D721Med (cell line): ENCODE results near the gene NT5DC1.

Experiments used
- DNase-seq: peaks from one replicate; pipeline ENCODE4 v3.0.0; 2011; ENCODE audit warnings: low spot score; ENCODE audit not compliant: insufficient read length
- FAIRE-seq: peaks from 2 replicates; lab custom pipeline; 2011; peaks lifted over from hg19 to GRCh38; lab: Jason Lieb, UNC
- TF ChIP-seq, protein P1 (sequence below): IDR thresholded peaks from 2 replicates; pipeline ENCODE4 v1.5.1; 2012; ENCODE audit warnings: mild to moderate bottlenecking, control low read depth; ENCODE audit not compliant: insufficient read depth; ENCODE audit errors: missing control alignments

Gene NT5DC1

DNA sequence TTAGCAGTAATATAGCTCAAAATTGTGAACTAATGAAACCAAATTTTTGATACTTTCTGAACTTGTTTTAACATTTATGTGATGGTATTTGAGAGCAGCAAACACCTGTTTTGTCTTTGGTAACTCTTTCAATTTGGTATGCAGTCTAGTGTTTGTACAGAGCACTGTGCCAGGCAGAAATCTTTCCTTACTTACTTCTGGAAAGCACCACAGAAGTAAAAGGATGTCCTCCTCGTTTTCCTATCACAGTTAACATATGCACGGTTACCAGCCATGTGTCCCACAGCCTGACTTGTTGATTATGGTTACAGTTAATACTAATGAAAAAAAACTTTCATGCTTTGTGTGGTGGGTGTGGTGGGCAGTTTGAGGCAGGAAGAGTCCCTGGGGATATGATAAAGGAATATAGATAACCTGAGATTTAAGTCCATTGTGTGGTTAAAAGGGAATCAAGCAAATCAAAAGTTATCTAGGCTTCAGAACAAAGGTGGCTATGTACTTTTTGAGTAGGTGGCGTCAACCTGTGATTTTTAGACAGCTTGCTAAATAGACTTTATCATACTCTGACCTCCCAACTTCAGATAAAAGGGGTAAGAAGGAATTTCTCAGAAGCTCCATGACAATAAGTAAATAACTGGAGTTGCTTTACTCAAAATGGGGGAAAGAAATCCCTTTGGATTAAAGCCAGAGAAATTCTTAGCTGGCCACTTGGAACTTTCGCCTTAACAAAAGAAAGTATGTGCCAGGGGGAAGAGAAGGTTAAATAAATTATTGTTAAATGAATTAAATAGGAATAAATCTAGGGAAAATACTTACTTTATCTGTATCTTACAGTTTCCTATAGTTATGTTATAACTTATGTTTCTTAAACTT lies 45.4 kb downstream of the NT5DC1 start:
- FAIRE-seq (no peak), DNase-seq (no peak)
- TF ChIP-seq, protein P1, sequence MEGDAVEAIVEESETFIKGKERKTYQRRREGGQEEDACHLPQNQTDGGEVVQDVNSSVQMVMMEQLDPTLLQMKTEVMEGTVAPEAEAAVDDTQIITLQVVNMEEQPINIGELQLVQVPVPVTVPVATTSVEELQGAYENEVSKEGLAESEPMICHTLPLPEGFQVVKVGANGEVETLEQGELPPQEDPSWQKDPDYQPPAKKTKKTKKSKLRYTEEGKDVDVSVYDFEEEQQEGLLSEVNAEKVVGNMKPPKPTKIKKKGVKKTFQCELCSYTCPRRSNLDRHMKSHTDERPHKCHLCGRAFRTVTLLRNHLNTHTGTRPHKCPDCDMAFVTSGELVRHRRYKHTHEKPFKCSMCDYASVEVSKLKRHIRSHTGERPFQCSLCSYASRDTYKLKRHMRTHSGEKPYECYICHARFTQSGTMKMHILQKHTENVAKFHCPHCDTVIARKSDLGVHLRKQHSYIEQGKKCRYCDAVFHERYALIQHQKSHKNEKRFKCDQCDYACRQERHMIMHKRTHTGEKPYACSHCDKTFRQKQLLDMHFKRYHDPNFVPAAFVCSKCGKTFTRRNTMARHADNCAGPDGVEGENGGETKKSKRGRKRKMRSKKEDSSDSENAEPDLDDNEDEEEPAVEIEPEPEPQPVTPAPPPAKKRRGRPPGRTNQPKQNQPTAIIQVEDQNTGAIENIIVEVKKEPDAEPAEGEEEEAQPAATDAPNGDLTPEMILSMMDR: no peak

DNA sequence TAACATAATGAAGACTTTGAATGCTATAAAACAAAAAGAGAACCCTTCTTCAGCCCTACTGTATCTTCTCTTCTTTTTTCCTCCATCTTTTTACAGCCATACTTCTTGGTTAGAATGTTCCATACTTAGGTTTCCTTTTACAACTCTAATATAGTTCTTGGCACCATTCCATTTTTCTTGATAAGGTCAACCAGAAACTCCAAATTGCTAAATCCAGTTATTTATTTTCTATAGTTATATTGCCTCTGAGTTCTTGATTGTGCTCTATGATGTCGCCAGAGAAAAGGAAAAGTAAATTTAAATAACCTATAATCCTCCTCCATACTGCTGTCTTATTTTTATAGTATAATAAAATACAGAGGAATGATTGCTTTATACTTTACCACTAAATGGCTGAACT lies 52.0 kb downstream of the NT5DC1 start:
- DNase-seq: no peak
- no peak for FAIRE-seq
- TF ChIP-seq, protein P1: no peak

DNA sequence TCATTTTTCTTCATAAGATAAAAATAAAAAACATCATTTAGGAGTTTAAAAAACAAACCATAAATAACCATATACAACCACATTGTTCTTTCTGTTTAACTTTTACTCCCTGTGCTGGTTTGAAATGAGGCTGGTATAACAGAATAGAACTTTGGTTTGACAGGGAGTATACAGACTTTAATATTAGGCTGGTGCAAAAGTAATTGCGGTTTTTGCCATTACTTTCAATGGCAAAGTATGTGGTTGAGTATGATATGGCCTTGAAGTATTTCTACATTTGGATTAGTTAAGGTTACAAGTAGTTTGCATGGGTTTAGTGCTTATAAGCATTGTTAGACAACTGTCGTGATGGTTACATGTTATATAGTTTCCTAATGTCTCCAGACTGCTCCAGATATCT lies 54.2 kb downstream of the NT5DC1 start:
- TF ChIP-seq, protein P1: no peak
- DNase-seq (no peak), FAIRE-seq (no peak)

GRCh38 chr6:116156405-116157326 lies 56.0 kb downstream of the NT5DC1 start:
- FAIRE-seq: no peak
- TF ChIP-seq, protein P1: no peak

DNA sequence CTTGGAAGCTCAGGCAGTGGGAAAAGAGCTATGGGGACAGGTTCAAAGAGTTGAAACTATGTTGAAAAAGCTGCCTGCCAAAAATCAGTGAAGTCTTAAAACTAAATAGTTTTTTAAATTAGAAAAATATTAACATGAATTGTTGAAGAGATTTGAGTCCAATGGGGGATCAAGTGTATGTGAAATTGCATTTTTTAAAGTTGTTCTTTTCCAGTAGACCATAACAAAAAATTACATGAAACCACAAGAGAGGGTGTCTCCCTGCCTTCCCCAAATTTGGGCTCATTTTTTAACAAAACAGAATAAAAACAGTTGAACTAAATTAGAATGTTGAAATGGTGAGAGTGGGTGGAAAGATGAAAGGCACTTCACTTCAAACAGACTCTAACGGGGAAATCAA lies 56.7 kb downstream of the NT5DC1 start:
- TF ChIP-seq, protein P1: no peak
- DNase-seq: no peak
- no peak for FAIRE-seq

More at GRCh38 chr6:116156405-116157326, 56.0 kb downstream of the NT5DC1 start:
- DNase-seq: no peak

DNA sequence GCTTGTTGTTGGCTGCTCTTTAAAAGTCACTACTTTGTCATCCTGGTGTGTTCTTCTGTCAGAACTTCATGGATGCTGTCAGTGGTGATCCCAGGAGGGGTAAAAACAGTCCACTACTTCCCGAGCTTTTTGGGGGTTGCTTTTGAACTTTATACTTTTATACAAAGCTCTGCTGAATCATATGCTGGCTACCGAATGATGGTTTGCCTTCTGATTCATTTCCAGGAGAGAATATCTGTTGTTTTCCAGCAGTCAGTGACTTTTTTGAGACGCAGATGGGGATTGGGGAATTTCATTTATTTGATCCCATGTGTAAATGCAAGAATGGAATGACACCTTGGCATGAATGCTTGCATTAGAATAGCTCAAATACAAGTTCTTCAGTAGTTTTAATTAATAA lies 58.0 kb downstream of the NT5DC1 start:
- FAIRE-seq (no peak), DNase-seq (no peak)
- TF ChIP-seq, protein P1: no peak
